Measurements from ENCODE around the gene CFL1. TPM values are rescaled to one million over a fixed set of nuclear protein-coding genes. Genes with fewer than 3 reads are reported as not detected.
"Not testable (repeated sequence)": the region's sequence is repeated elsewhere in the genome, so short reads cannot be mapped to it uniquely, and the experiment has no call there.

CFL1 gene
- total RNA-seq, 1 experiment from 2014 or later = 364 TPM

- no peak for DNase-seq (ENCODE audit: extremely low read depth, low read depth)
These were observed 1.9 kb upstream of the CFL1 start for GRCh38 chr11:65859812-65860277.

DNA sequence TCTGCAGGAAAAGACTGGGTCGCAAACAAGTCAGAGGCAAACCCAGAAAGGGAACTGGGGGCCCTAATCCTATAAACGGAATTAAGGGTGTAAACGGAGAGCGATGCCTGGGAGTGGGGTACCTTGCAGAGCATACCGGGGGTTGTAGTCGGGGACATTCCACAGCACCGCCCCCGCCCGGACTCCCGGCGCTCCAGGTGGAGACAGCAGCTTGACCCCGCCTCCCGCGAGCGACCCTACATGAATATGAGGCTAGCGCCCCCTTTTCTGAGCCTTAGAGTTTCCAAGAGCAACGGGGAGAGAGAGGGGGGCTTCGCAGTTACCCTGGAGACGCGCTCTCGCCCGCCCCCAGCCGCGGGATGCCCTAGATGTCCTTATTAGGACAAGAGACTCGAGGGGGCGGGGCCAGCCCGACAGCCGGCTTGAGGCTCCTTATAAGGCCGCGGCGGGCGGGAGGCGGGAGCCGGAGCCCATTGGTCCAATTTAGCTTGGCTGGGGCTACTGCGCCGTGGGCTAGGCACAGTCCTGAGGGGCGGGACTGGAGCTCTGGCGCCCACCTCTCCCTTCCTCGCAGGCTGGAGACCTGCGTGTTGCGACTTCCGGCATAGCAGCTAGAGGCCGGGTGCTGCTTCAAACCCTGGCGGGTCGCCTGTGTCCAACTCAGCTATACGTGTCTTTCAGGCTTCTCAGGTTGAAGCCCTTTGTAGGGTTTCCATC lies 1.3 kb upstream of the CFL1 start:
- peak; percentile 88 for DNase-seq (ENCODE audit: extremely low read depth, low read depth)

GRCh38 chr11:65858681-65859087 lies 704 bp upstream of the CFL1 start:
- DNase-seq (ENCODE audit: extremely low read depth, low read depth) = no peak

- DNase-seq (ENCODE audit: extremely low read depth, low read depth) = no peak
These were observed 504 bp downstream of the CFL1 start for GRCh38 chr11:65857500-65857852.

DNA sequence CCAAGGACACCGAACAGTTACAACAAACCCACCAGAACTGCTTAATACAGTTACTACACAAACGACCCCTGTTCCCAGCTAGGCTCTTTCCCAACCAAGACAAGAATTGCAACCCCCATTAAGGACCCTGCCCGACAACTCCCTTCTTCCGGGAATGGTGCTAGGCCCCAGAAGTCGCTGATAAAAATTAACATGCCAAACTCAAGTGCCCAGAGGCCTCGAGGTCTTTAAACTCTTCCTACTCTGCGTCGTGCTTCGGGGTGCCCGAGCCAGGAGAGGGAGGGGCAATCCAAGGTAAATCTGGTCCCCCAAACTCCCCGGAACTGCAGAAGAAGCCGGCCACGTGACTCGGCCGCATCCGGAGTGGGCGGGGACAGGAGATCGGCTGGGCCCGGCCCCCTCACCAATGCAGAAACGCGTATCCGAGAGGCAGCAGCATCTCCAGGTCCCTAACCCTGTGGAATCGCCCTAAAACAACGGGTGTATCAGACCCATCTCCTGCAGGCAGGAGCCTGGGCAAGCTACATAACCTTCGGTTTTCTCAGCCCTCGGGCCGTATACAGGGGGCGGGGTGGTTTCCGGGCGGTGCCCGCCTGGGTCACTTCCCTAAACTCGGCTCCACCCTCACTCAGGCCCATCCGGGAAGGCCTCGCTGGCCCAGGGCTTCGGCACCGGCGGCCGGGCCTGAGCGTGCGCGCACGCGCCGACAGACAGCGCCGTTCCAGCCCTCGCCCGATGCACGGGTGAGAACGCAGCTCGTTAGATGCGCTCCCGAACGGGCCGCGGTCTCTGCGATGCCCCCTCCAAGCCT lies 1.1 kb downstream of the CFL1 start:
- DNase-seq (ENCODE audit: extremely low read depth, low read depth) = no peak

- no peak for DNase-seq (ENCODE audit: extremely low read depth, low read depth)
These were observed 2.0 kb downstream of the CFL1 start for GRCh38 chr11:65855927-65856363.

GRCh38 chr11:65854852-65855837 lies 2.8 kb downstream of the CFL1 start:
- DNase-seq (ENCODE audit: extremely low read depth, low read depth) = no peak

DNA sequence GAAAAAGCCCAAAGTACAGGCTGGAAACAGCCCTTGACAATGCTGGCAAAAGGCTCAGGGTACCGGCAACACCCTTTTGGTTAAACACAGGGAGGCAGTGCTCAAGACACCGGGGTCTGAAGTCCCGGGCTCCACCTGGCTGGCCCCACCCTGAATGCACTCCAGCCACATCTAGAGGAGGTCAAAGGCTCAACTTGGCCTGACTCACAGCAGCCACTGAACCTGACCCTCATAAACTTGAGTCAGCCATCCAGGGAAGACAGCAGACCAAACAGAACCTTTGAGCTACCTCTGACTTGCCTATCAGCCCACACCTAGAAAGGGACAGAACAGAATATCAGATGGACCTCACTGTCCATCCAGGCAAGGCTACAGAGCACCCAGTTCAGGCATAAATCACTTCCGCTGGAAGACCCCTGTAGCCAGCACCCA lies 3.8 kb downstream of the CFL1 start:
- DNase-seq (ENCODE audit: extremely low read depth, low read depth) = no peak

DNA sequence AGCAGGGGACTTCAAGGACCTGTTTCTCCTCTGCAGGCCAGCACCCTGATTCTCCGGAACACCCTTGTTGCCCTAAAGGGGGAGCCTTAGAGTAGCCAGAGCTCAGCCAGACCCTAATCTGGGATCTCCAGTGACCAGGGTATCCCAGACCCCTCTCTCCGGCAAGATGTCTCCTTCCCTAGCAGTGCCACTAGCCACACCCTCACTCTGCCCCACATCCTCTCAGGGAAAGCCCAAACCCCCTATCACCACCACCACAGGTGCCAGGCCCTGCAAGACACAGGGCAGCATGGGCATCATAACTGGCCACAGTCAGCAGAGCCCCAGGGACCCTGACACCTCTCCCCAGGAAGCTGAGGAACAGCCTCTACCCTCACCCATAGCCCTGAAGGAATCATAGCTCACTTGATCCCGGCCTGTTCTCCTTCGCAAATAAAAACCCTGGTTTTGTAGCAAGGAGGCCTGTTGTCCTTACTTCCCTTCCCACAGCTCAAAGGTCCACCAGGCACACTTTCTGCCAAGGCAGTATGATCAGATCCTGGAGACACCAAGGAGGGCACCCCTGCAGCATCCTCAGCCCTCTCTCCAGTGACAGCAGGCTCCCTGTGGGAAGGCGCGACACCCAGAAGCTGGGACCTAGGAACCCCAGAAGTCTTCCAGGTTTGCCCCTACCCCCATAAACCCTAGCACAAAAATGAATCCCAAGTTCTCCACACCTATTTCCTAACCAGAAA lies 4.6 kb downstream of the CFL1 start:
- DNase-seq (ENCODE audit: extremely low read depth, low read depth) = no peak

DNA sequence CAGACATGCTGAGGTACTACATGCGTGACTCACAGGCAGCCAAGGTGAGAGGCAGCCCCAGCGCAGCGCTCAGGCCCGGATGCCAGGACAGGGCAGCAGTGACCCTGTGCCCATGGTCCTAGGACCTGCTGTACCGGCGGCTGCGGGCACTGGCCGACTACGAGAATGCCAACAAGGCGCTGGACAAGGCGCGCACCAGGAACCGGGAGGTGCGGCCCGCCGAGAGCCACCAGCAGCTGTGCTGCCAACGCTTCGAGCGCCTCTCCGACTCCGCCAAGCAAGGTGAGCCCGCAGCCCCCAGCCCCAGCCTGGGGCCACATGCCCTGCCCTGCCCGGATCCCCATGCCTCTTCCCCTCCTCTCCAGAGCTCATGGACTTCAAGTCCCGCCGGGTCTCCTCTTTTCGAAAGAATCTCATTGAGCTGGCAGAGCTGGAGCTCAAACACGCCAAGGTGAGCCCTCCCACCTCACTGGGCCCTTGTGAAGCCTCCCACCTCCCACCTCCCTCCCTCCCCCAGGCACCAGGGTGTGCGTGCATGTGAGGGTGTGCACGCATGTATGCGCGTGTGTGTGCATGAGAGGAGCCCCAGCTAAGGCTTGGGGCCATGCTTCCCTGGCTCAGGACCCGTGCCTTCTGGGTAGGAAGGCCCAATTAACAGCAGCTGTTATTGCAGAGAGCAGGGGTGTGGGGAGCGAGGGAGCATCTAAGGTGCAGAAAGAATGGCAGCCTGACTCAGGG lies 5.3 kb downstream of the CFL1 start:
- DNase-seq (ENCODE audit: extremely low read depth, low read depth) = no peak

DNA sequence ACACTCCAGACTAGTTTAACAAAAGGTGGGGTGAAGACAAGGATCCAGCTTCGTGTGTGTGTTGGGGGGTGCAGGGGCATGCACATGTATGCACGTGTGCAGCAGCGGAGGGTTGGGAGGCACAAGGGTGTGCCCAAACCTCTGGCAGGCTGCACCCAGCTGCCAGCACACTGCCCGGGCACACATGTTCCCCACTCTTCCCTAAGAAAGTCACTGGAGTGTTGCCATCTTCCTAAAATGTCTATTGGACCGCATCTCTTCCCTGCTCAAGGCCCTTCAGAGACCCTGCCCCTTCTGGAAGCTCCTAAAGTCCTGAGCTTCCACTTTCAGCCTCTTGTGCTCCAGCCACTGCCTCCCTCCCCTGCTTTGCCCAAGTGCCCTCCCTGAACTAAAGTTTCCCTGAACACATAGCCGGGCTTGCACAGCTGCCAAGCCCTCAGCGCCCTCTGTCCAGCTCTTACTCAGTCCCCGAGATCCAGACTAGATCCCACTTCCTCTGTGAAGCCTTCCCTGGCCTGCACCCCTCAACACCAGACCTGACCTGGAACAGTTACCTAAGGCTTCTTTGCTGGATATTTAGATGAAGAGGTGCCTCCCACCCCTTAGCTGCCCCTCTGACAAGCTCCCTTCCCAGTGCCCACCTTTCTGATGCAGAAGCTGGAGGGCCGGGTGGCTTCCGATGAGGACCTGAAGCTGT lies 6.0 kb downstream of the CFL1 start:
- DNase-seq (ENCODE audit: extremely low read depth, low read depth) = no peak

GRCh38 chr11:65851083-65851579 lies 6.8 kb downstream of the CFL1 start:
- DNase-seq (ENCODE audit: extremely low read depth, low read depth) = no peak

GRCh38 chr11:65850217-65851082 lies 7.5 kb downstream of the CFL1 start:
- DNase-seq (ENCODE audit: extremely low read depth, low read depth) = no peak

DNA sequence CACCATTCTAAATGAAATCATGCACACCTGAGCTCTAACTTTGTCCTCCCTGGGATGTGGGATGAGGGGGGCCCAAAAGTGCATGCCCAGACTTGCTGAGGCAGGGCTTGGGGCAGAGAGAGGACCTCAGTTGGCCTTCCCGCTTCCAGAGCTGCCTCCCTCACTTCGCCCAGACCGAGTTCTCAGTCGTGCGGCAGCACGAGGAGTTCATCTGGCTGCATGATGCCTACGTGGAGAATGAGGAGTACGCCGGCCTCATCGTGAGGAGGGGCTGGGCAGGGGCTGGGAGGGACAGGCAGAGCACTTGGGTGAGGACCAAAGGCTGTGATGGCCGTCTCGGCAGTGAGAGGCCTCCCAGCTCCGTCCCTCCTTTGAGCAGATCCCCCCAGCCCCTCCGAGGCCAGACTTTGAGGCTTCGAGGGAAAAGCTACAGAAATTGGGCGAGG lies 8.2 kb downstream of the CFL1 start:
- no peak for DNase-seq (ENCODE audit: extremely low read depth, low read depth)

- DNase-seq (ENCODE audit: extremely low read depth, low read depth) = no peak
These were observed 8.6 kb downstream of the CFL1 start for GRCh38 chr11:65849366-65849765.

- not testable (repeated sequence) for DNase-seq (ENCODE audit: extremely low read depth, low read depth)
These were observed 9.3 kb downstream of the CFL1 start for GRCh38 chr11:65848693-65849092.

DNA sequence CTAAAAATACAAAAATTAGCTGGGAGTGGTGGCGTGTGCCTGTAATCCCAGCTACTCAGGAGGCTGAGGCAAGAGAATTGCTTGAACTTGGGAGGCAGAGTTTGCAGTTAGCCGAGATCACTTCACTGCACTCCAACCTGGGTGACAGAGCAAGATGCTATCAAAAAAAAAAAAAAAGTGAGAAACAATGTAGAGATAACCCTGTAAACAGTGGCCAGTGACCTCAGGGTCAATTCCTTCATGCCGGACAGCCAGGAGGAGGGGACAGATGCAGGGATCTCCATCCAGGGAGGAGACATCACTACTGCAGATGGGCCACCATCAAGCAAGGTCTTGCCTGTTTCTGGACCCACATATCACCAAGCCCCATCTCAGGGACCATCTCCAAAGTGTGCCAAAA lies 10.2 kb downstream of the CFL1 start:
- no peak for DNase-seq (ENCODE audit: extremely low read depth, low read depth)

All from NCI-H460 (cell line).